ENCODE results near the gene NNMT.

Gene NNMT

DNA sequence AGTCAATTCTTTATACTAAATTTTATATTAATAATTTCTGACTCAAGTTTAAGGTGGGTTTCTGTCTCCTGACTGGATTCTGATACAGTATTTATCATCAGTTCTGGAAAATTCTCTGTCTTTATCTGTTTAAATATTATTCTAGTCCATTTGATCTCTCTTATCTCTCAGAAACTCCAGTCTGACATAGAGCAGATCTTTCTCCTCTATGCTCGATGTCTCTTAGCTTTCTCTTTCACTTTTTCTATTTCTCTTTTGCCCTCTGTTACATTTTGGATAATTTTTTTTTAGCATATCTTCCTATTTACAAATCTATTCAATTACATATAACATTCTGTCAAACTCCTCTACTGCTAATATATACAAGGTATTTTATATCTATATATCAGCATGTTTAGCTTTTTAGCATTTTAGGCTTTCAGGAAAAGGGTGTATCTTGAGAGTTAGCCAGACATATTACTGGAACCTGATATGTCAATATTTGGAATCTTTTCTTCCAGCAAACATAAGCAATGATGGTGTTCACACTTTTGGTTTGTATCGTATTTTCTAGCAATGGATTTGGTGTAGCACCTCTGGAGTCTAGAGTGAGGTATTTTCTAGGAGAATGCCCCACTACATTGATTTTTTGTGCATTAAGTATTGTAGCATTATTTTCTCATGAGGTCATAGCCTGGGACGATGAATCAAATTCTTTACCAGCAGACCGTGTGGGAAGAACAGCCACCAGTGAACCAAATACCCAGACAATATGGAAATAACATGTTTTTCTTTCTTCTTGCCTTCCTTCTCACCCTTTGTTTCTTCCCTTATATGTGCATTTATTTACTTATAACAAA is 4.1 kb upstream of the NNMT start:
- Mint-ChIP-seq H3K9me3 (peaks cover 5% of the 10 kb centered on the region), H3K27me3 (ENCODE audit: low read depth) (no peaks in the 10 kb centered on the region), H3K27ac (no peak overlapping the region), H3K36me3 (ENCODE audit: low read depth) (no peaks in the 10 kb centered on the region), H3K4me1 (peaks cover 20% of the 10 kb centered on the region), H3K4me3 (no peak overlapping the region)
- TF ChIP-seq, protein P1, sequence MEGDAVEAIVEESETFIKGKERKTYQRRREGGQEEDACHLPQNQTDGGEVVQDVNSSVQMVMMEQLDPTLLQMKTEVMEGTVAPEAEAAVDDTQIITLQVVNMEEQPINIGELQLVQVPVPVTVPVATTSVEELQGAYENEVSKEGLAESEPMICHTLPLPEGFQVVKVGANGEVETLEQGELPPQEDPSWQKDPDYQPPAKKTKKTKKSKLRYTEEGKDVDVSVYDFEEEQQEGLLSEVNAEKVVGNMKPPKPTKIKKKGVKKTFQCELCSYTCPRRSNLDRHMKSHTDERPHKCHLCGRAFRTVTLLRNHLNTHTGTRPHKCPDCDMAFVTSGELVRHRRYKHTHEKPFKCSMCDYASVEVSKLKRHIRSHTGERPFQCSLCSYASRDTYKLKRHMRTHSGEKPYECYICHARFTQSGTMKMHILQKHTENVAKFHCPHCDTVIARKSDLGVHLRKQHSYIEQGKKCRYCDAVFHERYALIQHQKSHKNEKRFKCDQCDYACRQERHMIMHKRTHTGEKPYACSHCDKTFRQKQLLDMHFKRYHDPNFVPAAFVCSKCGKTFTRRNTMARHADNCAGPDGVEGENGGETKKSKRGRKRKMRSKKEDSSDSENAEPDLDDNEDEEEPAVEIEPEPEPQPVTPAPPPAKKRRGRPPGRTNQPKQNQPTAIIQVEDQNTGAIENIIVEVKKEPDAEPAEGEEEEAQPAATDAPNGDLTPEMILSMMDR (IDR thresholded peaks at IDR 0.05; ENCODE audit: unreplicated experiment in 3 of 3): no peak

DNA sequence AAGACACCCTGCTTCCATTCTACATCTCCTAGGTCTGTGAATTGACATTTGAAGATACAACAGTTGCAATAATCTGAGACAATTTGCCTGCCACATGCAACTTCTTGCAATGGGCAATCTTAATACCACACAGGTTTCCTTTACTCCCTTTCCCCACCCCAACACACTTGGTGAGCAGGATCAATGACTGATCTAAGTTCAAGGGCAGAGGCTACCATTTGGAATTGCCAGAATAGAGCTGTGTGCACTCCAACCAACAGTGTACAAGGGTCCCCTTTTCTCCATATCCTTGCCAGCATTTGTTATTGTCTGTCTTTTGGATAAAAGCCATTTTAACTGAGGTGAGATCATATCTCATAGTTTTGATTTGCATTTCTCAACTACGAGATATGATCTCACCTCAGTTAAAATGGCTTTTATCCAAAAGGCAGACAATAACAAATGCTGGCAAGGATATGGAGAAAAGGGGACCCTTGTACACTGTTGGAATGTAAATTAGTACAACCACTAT is 2.9 kb upstream of the NNMT start:
- H3K4me1 Mint-ChIP-seq: peaks cover 20% of the 10 kb centered on the region
- no peak overlapping the region for H3K27ac Mint-ChIP-seq
- H3K36me3 Mint-ChIP-seq (ENCODE audit: low read depth): peaks cover 4% of the 10 kb centered on the region
- no peak overlapping the region for H3K4me3 Mint-ChIP-seq
- TF ChIP-seq, protein P1 (IDR thresholded peaks at IDR 0.05; ENCODE audit: unreplicated experiment in 3 of 3): no peak
- H3K27me3 Mint-ChIP-seq (ENCODE audit: low read depth): no peaks in the 10 kb centered on the region
- H3K9me3 Mint-ChIP-seq: peaks cover 8% of the 10 kb centered on the region

- peaks cover 21% of the 10 kb centered on the region for H3K9me3 Mint-ChIP-seq
- TF ChIP-seq, protein P1 (IDR thresholded peaks at IDR 0.05; ENCODE audit: unreplicated experiment in 3 of 3): no peak
- peak overlapping the region in 2 of 3 experiments; percentile 79 to 88 for H3K27ac Mint-ChIP-seq
- H3K36me3 Mint-ChIP-seq (ENCODE audit: low read depth): peaks cover 4% of the 10 kb centered on the region
- no peaks in the 10 kb centered on the region for H3K27me3 Mint-ChIP-seq (ENCODE audit: low read depth)
- peaks cover 14% of the 10 kb centered on the region for H3K4me1 Mint-ChIP-seq
- H3K4me3 Mint-ChIP-seq: no peak overlapping the region
Observed at GRCh38 chr11:114296605-114297372, 590 bp downstream of the NNMT start.

DNA sequence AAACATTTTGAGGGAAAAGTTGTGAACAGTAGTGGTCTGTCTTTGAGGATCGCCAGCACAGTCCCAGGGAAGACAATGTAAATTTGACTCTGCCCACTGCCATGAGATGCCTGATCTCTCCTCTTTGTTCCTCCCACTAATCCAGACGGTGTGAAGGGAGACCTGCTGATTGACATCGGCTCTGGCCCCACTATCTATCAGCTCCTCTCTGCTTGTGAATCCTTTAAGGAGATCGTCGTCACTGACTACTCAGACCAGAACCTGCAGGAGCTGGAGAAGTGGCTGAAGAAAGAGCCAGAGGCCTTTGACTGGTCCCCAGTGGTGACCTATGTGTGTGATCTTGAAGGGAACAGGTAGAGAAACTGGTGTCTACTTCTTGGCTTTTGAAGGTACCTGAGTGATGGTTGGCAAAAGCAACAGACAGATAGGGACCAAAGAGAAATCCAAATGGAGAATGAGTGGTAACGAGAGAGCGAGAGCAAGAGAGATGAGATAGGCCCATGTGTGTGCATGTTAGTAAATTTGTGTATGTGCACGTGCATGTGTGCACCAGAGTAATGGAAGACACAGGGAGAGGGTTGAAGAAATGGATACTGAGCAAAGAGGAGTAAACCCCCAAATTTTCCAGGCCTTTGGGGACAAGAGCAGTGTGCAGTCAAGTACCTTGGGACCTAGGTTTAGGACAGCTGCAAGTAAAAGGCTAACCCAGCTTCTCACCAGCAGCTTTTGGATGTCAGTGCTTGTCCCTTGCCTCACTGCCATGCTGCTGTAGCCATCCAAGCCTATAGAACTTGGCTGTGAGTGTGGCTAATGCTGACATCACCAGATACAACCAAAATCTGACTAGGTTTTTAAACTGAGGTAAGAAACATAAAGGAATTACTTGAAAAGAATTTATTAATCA is 1.9 kb downstream of the NNMT start:
- H3K9me3 Mint-ChIP-seq: peaks cover 22% of the 10 kb centered on the region
- H3K27me3 Mint-ChIP-seq (ENCODE audit: low read depth): no peaks in the 10 kb centered on the region
- no peak overlapping the region for H3K27ac Mint-ChIP-seq
- H3K36me3 Mint-ChIP-seq (ENCODE audit: low read depth): peaks cover 4% of the 10 kb centered on the region
- peaks cover 10% of the 10 kb centered on the region for H3K4me1 Mint-ChIP-seq
- no peak overlapping the region for H3K4me3 Mint-ChIP-seq
- TF ChIP-seq, protein P1 (IDR thresholded peaks at IDR 0.05; ENCODE audit: unreplicated experiment in 3 of 3): no peak

DNA sequence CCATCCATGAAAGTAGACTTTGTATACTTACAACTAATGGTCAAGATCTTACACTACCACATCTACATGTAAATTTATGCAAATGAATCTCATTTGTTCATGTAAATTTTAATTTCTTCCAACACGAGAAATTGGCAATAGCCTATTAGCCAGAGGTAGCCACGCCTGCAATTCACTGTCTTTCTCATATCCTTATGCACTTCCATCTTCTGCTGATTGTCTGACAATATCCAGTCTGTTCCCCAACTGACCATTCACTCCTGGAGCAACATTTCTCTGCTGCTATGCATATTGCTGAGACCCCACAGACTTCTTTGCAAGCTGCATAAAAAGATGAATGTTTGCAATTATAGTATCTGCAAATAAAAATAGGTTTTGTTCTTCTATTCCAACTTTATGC is 2.5 kb downstream of the NNMT start:
- Mint-ChIP-seq H3K4me3 (no peak overlapping the region), H3K36me3 (ENCODE audit: low read depth) (peaks cover 4% of the 10 kb centered on the region), H3K9me3 (peaks cover 22% of the 10 kb centered on the region), H3K27me3 (ENCODE audit: low read depth) (no peaks in the 10 kb centered on the region), H3K4me1 (peaks cover 10% of the 10 kb centered on the region), H3K27ac (no peak overlapping the region)
- TF ChIP-seq, protein P1 (IDR thresholded peaks at IDR 0.05; ENCODE audit: unreplicated experiment in 3 of 3): no peak

All from nephron (organoid).